ENCODE data around the gene SUPT16H. TPM values are rescaled to one million over a fixed set of nuclear protein-coding genes. Genes with fewer than 3 reads are reported as not detected.

The SUPT16H gene
- total and polyA plus RNA-seq, 2 of the 13 experiments (the other 11 are each of a cell fraction or from before 2014, with no cell fraction given), result 77.5 to 230 TPM

DNA sequence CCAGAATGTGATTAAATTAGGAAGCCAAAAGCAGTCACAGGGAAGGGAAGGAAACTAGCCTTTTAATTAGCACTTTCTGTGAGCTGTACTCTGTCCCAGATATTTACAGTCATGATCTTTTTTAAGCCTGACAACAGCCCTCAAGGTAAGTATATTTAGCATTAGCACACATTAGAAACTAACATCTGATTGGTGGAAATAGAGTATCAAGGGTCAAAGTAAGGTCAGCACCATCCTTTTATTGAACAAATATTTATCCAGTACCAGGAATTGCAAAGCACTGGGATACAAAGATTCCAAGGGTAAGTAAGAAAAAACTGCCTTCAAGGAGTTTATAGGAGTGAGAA, 75.7 kb downstream of the SUPT16H start (continued):
- TF ChIP-seq, protein P1, sequence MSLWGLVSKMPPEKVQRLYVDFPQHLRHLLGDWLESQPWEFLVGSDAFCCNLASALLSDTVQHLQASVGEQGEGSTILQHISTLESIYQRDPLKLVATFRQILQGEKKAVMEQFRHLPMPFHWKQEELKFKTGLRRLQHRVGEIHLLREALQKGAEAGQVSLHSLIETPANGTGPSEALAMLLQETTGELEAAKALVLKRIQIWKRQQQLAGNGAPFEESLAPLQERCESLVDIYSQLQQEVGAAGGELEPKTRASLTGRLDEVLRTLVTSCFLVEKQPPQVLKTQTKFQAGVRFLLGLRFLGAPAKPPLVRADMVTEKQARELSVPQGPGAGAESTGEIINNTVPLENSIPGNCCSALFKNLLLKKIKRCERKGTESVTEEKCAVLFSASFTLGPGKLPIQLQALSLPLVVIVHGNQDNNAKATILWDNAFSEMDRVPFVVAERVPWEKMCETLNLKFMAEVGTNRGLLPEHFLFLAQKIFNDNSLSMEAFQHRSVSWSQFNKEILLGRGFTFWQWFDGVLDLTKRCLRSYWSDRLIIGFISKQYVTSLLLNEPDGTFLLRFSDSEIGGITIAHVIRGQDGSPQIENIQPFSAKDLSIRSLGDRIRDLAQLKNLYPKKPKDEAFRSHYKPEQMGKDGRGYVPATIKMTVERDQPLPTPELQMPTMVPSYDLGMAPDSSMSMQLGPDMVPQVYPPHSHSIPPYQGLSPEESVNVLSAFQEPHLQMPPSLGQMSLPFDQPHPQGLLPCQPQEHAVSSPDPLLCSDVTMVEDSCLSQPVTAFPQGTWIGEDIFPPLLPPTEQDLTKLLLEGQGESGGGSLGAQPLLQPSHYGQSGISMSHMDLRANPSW (CRISPR knock-in tag; IDR thresholded peaks at IDR 0.05; ENCODE audit: borderline replicate concordance), result no peak
- TF ChIP-seq ZNF367 (CRISPR knock-in tag; IDR thresholded peaks at IDR 0.05; ENCODE audit: borderline replicate concordance) (no peak), ZNF782 (CRISPR knock-in tag; IDR thresholded peaks at IDR 0.05; ENCODE audit: borderline replicate concordance) (no peak; the same call in 1 of the 2 replicates), FOXA3 (CRISPR knock-in tag; IDR thresholded peaks at IDR 0.05) (peak; percentile 54; the same call in 1 of the 2 replicates), DPF2 (CRISPR knock-in tag; IDR thresholded peaks at IDR 0.05; ENCODE audit: borderline replicate concordance, low read depth) (no peak), ZNF264 (CRISPR knock-in tag; IDR thresholded peaks at IDR 0.05) (no peak), SP2 (CRISPR knock-in tag; IDR thresholded peaks at IDR 0.05) (no peak), ZNF225 (CRISPR knock-in tag; IDR thresholded peaks at IDR 0.05) (no peak), SMYD3 (CRISPR knock-in tag; IDR thresholded peaks at IDR 0.05) (peak; percentile 83; the same call in 1 of the 2 replicates), BCL6 (CRISPR knock-in tag; IDR thresholded peaks at IDR 0.05) (peak; percentile 75), ZNF75D (CRISPR knock-in tag; IDR thresholded peaks at IDR 0.05; ENCODE audit: borderline replicate concordance) (no peak), ZIK1 (CRISPR knock-in tag; IDR thresholded peaks at IDR 0.05; ENCODE audit: borderline replicate concordance, low read depth) (no peak), ZNF879 (CRISPR knock-in tag; IDR thresholded peaks at IDR 0.05) (no peak), TBX2 (CRISPR knock-in tag; IDR thresholded peaks at IDR 0.05; ENCODE audit: borderline replicate concordance) (no peak)
- TF ChIP-seq, protein P2, sequence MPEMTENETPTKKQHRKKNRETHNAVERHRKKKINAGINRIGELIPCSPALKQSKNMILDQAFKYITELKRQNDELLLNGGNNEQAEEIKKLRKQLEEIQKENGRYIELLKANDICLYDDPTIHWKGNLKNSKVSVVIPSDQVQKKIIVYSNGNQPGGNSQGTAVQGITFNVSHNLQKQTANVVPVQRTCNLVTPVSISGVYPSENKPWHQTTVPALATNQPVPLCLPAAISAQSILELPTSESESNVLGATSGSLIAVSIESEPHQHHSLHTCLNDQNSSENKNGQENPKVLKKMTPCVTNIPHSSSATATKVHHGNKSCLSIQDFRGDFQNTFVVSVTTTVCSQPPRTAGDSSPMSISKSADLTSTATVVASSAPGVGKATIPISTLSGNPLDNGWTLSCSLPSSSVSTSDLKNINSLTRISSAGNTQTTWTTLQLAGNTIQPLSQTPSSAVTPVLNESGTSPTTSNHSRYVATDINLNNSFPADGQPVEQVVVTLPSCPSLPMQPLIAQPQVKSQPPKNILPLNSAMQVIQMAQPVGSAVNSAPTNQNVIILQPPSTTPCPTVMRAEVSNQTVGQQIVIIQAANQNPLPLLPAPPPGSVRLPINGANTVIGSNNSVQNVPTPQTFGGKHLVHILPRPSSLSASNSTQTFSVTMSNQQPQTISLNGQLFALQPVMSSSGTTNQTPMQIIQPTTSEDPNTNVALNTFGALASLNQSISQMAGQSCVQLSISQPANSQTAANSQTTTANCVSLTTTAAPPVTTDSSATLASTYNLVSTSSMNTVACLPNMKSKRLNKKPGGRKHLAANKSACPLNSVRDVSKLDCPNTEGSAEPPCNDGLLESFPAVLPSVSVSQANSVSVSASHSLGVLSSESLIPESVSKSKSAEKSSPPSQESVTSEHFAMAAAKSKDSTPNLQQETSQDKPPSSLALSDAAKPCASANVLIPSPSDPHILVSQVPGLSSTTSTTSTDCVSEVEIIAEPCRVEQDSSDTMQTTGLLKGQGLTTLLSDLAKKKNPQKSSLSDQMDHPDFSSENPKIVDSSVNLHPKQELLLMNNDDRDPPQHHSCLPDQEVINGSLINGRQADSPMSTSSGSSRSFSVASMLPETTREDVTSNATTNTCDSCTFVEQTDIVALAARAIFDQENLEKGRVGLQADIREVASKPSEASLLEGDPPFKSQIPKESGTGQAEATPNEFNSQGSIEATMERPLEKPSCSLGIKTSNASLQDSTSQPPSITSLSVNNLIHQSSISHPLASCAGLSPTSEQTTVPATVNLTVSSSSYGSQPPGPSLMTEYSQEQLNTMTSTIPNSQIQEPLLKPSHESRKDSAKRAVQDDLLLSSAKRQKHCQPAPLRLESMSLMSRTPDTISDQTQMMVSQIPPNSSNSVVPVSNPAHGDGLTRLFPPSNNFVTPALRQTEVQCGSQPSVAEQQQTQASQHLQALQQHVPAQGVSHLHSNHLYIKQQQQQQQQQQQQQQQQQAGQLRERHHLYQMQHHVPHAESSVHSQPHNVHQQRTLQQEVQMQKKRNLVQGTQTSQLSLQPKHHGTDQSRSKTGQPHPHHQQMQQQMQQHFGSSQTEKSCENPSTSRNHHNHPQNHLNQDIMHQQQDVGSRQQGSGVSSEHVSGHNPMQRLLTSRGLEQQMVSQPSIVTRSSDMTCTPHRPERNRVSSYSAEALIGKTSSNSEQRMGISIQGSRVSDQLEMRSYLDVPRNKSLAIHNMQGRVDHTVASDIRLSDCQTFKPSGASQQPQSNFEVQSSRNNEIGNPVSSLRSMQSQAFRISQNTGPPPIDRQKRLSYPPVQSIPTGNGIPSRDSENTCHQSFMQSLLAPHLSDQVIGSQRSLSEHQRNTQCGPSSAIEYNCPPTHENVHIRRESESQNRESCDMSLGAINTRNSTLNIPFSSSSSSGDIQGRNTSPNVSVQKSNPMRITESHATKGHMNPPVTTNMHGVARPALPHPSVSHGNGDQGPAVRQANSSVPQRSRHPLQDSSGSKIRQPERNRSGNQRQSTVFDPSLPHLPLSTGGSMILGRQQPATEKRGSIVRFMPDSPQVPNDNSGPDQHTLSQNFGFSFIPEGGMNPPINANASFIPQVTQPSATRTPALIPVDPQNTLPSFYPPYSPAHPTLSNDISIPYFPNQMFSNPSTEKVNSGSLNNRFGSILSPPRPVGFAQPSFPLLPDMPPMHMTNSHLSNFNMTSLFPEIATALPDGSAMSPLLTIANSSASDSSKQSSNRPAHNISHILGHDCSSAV (CRISPR knock-in tag; IDR thresholded peaks at IDR 0.05; ENCODE audit: borderline replicate concordance), result 0 out of 2 replicates have a peak, but pooled peaks have one; percentile 2
- TF ChIP-seq, protein P3, sequence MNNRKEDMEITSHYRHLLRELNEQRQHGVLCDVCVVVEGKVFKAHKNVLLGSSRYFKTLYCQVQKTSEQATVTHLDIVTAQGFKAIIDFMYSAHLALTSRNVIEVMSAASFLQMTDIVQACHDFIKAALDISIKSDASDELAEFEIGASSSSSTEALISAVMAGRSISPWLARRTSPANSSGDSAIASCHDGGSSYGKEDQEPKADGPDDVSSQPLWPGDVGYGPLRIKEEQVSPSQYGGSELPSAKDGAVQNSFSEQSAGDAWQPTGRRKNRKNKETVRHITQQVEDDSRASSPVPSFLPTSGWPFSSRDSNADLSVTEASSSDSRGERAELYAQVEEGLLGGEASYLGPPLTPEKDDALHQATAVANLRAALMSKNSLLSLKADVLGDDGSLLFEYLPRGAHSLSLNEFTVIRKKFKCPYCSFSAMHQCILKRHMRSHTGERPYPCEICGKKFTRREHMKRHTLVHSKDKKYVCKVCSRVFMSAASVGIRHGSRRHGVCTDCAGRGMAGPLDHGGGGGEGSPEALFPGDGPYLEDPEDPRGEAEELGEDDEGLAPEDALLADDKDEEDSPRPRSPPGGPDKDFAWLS (CRISPR knock-in tag; IDR thresholded peaks at IDR 0.05; ENCODE audit: borderline replicate concordance), result no peak
- TF ChIP-seq, protein P4, sequence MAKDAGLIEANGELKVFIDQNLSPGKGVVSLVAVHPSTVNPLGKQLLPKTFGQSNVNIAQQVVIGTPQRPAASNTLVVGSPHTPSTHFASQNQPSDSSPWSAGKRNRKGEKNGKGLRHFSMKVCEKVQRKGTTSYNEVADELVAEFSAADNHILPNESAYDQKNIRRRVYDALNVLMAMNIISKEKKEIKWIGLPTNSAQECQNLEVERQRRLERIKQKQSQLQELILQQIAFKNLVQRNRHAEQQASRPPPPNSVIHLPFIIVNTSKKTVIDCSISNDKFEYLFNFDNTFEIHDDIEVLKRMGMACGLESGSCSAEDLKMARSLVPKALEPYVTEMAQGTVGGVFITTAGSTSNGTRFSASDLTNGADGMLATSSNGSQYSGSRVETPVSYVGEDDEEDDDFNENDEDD (CRISPR knock-in tag; IDR thresholded peaks at IDR 0.05; ENCODE audit: borderline replicate concordance), result no peak

All from HepG2 (cell line).